Measurements from ENCODE around the gene TRHDE. TPM values are rescaled to one million over a fixed set of nuclear protein-coding genes. Genes with fewer than 3 reads are reported as not detected.

The TRHDE gene
- total and polyA plus RNA-seq, 4 donors, result 0.13 to 2.3 (median 1.0) TPM

DNA sequence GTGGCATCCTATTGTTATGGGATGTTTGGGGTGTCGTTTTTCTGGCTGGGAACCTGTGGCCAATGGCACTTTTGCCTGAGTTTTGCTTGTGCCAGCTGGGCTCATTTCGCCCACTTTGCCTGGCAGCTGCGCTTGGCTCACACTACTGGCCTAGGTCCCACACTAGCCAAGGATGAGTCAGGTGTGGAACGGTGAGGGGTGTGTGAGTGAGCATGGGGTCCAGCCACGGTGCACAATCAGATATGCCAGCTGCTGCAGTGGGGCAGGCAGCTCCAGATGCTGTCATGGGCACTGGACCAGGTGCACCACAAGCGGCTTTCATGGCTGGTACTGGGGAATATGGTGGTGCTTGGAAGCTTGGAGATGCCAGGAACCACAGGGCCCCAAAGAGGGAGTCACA, 21.5 kb downstream of the TRHDE start:
- H3K4me1 ChIP-seq (ENCODE audit: control insufficient read depth in 1 of 2, insufficient read depth in 2 of 2, low read length in 2 of 2), result no peaks in the 10 kb centered on the region
- intact Hi-C loops (cut with DNase I), result no loop called here
- ATAC-seq (ENCODE audit: low FRiP score), result no peak
- H3K36me3 ChIP-seq (ENCODE audit: control insufficient read depth in 1 of 2, insufficient read depth in 2 of 2, low read length in 1 of 2), result no peaks in the 10 kb centered on the region
- no peaks in the 10 kb centered on the region for H3K9me3 ChIP-seq (ENCODE audit: control insufficient read depth, low read length)
- no peak overlapping the region for H3K27ac ChIP-seq (ENCODE audit: low read depth in 1 of 2, low read length in 2 of 2)
- WGBS, 2 donors, result 89 to 93% methylated on average over 6 of the region's 6 CpGs
- no peaks in the 10 kb centered on the region for H3K27me3 ChIP-seq (ENCODE audit: control insufficient read depth in 1 of 2, insufficient read depth in 2 of 2, low read length in 1 of 2)
- no peak for DNase-seq
- H3K4me3 ChIP-seq (ENCODE audit: low read length in 2 of 2), result no peak overlapping the region

DNA sequence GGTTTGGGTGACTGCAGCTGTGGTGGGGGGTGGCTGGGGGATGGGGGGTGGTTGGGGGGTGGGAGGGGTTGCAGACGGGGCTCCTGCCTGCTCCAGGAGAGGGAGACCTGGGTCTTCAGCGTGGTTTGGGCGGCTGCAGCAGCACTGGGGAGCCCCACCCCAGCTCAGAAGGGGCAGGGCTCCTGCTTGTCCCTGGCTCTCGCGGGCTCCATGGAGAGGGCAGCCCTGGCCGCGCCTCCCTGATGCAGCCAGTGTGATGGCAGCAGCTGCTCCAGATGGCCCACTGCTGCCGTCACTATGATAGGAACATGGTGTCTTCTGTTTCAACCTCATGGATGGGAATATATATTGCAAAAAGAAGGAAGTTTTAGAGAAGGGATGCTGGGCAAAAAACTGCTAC, 22.9 kb downstream of the TRHDE start:
- Histone ChIP-seq H3K27ac (ENCODE audit: low read depth in 1 of 2, low read length in 2 of 2) (no peak overlapping the region), H3K36me3 (ENCODE audit: control insufficient read depth in 1 of 2, insufficient read depth in 2 of 2, low read length in 1 of 2) (no peaks in the 10 kb centered on the region), H3K4me3 (ENCODE audit: low read length in 2 of 2) (no peak overlapping the region), H3K27me3 (ENCODE audit: control insufficient read depth in 1 of 2, insufficient read depth in 2 of 2, low read length in 1 of 2) (no peaks in the 10 kb centered on the region), H3K9me3 (ENCODE audit: control insufficient read depth, low read length) (no peaks in the 10 kb centered on the region), H3K4me1 (ENCODE audit: control insufficient read depth in 1 of 2, insufficient read depth in 2 of 2, low read length in 2 of 2) (no peaks in the 10 kb centered on the region)
- WGBS, 2 donors, result 92 to 98% methylated on average over 7 to 8 of the region's 8 CpGs
- ATAC-seq (ENCODE audit: low FRiP score), result no peak
- intact Hi-C loops (cut with DNase I), result no loop called here
- DNase-seq, result no peak

DNA sequence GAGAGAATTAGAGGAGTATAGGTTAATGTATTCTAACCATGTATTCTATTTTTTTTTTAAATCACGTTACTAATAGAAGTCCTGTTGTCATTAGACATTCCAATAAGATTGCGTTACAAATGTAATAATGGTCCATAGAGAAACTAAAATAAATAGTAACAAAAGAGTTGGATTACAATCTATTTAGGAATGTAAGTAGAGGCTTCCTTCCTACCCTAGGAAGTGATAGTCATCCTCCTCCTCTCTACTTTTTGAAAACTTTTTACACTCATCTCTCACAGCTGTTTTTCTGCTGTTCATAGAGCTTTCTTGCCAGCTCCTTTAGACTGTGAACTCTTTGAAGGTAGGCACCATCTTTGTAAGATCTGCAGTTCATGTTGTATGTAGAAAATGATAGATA, 23.6 kb downstream of the TRHDE start:
- no peak for DNase-seq
- Histone ChIP-seq H3K4me3 (ENCODE audit: low read length in 2 of 2) (no peak overlapping the region), H3K27ac (ENCODE audit: low read depth in 1 of 2, low read length in 2 of 2) (no peak overlapping the region), H3K4me1 (ENCODE audit: control insufficient read depth in 1 of 2, insufficient read depth in 2 of 2, low read length in 2 of 2) (no peaks in the 10 kb centered on the region), H3K36me3 (ENCODE audit: control insufficient read depth in 1 of 2, insufficient read depth in 2 of 2, low read length in 1 of 2) (no peaks in the 10 kb centered on the region), H3K9me3 (ENCODE audit: control insufficient read depth, low read length) (no peaks in the 10 kb centered on the region), H3K27me3 (ENCODE audit: control insufficient read depth in 1 of 2, insufficient read depth in 2 of 2, low read length in 1 of 2) (no peaks in the 10 kb centered on the region)
- intact Hi-C loops (cut with DNase I), result no loop called here
- no peak for ATAC-seq (ENCODE audit: low FRiP score)
- 82 to 83% methylated on average over 2 of the region's 2 CpGs for WGBS, 2 donors

DNA sequence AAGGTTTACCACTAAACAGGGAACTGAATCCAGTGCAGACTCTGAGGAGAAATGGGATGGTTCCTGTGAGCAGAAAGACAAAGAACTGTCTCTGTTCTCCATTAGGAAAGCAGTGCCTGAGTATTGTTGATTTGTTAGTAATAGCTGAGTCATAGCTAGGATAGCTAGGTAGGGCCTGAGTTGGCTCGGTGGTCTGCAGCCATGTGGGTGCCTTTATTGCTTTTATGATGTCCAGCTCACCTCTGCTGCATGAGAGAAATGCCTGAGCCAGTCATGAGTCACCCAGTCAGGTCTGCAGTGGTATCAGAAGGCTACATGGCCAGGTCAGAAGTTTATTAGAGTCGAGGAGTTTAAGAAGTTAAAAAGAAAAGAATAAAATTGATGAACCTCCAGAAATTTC, 24.2 kb downstream of the TRHDE start:
- Histone ChIP-seq H3K27ac (ENCODE audit: low read depth in 1 of 2, low read length in 2 of 2) (no peak overlapping the region), H3K4me1 (ENCODE audit: control insufficient read depth in 1 of 2, insufficient read depth in 2 of 2, low read length in 2 of 2) (no peaks in the 10 kb centered on the region), H3K36me3 (ENCODE audit: control insufficient read depth in 1 of 2, insufficient read depth in 2 of 2, low read length in 1 of 2) (no peaks in the 10 kb centered on the region), H3K4me3 (ENCODE audit: low read length in 2 of 2) (no peak overlapping the region), H3K9me3 (ENCODE audit: control insufficient read depth, low read length) (no peaks in the 10 kb centered on the region), H3K27me3 (ENCODE audit: control insufficient read depth in 1 of 2, insufficient read depth in 2 of 2, low read length in 1 of 2) (no peaks in the 10 kb centered on the region)
- DNase-seq (no peak), ATAC-seq (ENCODE audit: low FRiP score) (no peak)
- WGBS, 2 donors, result 68 to 78% methylated on average over 2 of the region's 2 CpGs
- intact Hi-C loops (cut with DNase I), result no loop called here

DNA sequence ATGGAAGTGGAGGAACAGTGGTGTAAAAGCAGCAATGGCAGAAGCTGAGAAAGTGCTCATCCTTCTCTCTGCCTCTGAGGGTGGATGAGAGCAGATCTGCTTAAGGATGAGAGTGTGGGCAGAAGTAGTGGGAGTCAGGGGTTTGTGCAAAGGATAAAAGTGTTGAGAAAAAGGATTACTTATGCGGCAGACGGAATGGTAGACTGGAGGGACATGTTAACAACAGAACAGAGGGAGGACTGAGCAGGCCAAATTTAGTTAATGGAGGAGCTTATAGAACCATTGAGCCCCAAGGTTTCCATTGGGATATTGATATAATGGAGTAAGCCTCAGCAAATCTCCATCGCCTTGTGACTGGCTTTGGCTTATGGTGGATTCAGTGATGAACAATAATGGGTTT, 25.5 kb downstream of the TRHDE start:
- Histone ChIP-seq H3K27ac (ENCODE audit: low read depth in 1 of 2, low read length in 2 of 2) (no peak overlapping the region), H3K4me1 (ENCODE audit: control insufficient read depth in 1 of 2, insufficient read depth in 2 of 2, low read length in 2 of 2) (no peaks in the 10 kb centered on the region), H3K4me3 (ENCODE audit: low read length in 2 of 2) (no peak overlapping the region), H3K9me3 (ENCODE audit: control insufficient read depth, low read length) (no peaks in the 10 kb centered on the region), H3K36me3 (ENCODE audit: control insufficient read depth in 1 of 2, insufficient read depth in 2 of 2, low read length in 1 of 2) (no peaks in the 10 kb centered on the region), H3K27me3 (ENCODE audit: control insufficient read depth in 1 of 2, insufficient read depth in 2 of 2, low read length in 1 of 2) (no peaks in the 10 kb centered on the region)
- 64 to 65% methylated on average over 3 of the region's 3 CpGs for WGBS, 2 donors
- DNase-seq (no peak), ATAC-seq (ENCODE audit: low FRiP score) (no peak)
- intact Hi-C loops (cut with DNase I), result no loop called here

DNA sequence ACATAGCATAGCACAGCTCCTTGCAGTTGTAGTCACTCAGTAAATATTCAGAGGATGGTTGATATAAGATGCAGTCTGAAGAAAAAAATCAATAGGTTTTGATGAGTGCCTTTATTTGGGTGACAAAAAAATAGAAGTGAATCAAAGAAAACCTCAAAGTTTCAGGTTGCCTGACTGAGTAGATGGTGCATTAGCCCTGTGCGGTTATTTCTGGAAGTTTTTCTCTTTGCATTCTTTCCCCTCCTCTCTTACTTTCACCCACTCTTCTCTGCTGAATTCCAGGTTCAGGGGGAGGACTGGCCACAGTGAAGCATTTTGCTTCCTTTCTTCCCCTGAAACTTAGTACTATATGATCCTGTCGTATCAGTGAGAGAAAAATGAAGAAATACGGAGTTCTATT, 28.6 kb downstream of the TRHDE start:
- Histone ChIP-seq H3K36me3 (ENCODE audit: control insufficient read depth in 1 of 2, insufficient read depth in 2 of 2, low read length in 1 of 2) (no peaks in the 10 kb centered on the region), H3K9me3 (ENCODE audit: control insufficient read depth, low read length) (no peaks in the 10 kb centered on the region), H3K4me3 (ENCODE audit: low read length in 2 of 2) (no peak overlapping the region), H3K27ac (ENCODE audit: low read depth in 1 of 2, low read length in 2 of 2) (no peak overlapping the region), H3K27me3 (ENCODE audit: control insufficient read depth in 1 of 2, insufficient read depth in 2 of 2, low read length in 1 of 2) (no peaks in the 10 kb centered on the region), H3K4me1 (ENCODE audit: control insufficient read depth in 1 of 2, insufficient read depth in 2 of 2, low read length in 2 of 2) (no peaks in the 10 kb centered on the region)
- ATAC-seq (ENCODE audit: low FRiP score) (no peak), DNase-seq (no peak)
- intact Hi-C loops (cut with DNase I), result no loop called here
- WGBS, 2 donors, result 77 to 89% methylated on average over 3 of the region's 3 CpGs

DNA sequence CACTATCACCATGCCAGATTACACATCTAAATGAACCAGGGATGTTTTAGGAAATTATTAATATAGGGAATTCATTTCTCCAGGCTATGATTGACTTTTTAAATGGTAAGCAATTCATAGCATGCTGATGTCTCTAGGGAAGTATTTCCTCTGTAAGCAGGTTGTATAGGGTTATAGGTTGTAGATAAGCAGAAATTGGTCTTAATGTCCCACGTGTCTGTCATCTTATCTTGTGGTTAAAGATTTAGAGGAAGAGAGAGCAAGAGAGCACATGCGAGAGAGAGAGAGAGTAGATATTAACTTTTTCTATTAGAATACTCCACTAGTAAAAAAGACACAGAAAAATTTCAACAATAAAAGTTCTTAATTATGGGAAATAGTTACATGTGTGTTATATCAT, 32.6 kb downstream of the TRHDE start:
- ATAC-seq (ENCODE audit: low FRiP score), result no peak
- Histone ChIP-seq H3K4me3 (ENCODE audit: low read length in 2 of 2) (no peak overlapping the region), H3K36me3 (ENCODE audit: control insufficient read depth in 1 of 2, insufficient read depth in 2 of 2, low read length in 1 of 2) (no peaks in the 10 kb centered on the region), H3K9me3 (ENCODE audit: control insufficient read depth, low read length) (no peaks in the 10 kb centered on the region), H3K27ac (ENCODE audit: low read depth in 1 of 2, low read length in 2 of 2) (no peak overlapping the region), H3K4me1 (ENCODE audit: control insufficient read depth in 1 of 2, insufficient read depth in 2 of 2, low read length in 2 of 2) (no peaks in the 10 kb centered on the region), H3K27me3 (ENCODE audit: control insufficient read depth in 1 of 2, insufficient read depth in 2 of 2, low read length in 1 of 2) (no peaks in the 10 kb centered on the region)
- WGBS, 2 donors, result 64 to 72% methylated on average over 2 of the region's 2 CpGs
- no peak for DNase-seq
- intact Hi-C loops (cut with DNase I), result no loop called here

DNA sequence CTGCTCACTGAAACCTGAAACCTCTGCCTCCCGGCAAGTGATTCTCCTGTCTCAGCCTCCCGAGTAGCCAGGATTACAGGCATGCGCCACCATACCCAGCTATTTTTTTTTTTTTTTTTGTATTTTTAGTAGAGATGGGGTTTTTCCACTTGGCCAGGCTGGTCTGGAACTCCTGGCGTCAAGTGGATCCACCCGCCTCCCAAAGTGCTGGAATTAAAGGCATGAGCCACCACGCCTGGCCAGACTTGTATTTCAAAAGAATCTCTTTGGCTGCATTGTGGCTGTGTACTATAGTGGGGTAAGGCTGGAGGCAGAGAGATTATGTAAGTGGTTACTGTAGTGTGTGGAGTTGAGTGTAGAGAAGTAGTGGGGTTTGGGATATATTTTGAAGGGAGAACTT, 35.1 kb downstream of the TRHDE start:
- H3K27ac ChIP-seq (ENCODE audit: low read depth in 1 of 2, low read length in 2 of 2), result no peak overlapping the region
- no peaks in the 10 kb centered on the region for H3K9me3 ChIP-seq (ENCODE audit: control insufficient read depth, low read length)
- H3K36me3 ChIP-seq (ENCODE audit: control insufficient read depth in 1 of 2, insufficient read depth in 2 of 2, low read length in 1 of 2), result no peaks in the 10 kb centered on the region
- WGBS, 2 donors, result 93 to 99% methylated on average over 6 of the region's 6 CpGs
- intact Hi-C loops (cut with DNase I), result no loop called here
- ATAC-seq (ENCODE audit: low FRiP score) (no peak), DNase-seq (no peak)
- H3K27me3 ChIP-seq (ENCODE audit: control insufficient read depth in 1 of 2, insufficient read depth in 2 of 2, low read length in 1 of 2), result no peaks in the 10 kb centered on the region
- H3K4me3 ChIP-seq (ENCODE audit: low read length in 2 of 2), result no peak overlapping the region
- H3K4me1 ChIP-seq (ENCODE audit: control insufficient read depth in 1 of 2, insufficient read depth in 2 of 2, low read length in 2 of 2), result no peaks in the 10 kb centered on the region

DNA sequence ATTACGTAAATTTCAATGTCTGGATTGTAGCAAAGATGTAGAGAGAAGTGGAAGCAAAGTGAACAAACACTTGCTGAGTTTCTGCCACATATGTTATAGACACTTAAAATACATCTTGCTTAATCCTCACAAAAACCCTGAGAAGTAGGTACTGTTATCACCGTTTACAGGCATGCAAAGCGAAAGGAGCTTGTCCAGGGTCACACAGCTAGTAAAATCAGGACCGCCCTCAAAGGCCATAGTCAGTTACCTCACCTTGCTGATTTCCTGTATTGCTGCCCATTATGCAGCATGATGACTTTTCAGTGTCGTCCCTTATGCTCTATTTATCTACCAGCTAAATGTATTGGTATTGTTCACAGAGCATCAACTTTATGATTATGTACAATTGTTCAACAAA, 39.8 kb downstream of the TRHDE start:
- Histone ChIP-seq H3K27me3 (ENCODE audit: control insufficient read depth in 1 of 2, insufficient read depth in 2 of 2, low read length in 1 of 2) (no peaks in the 10 kb centered on the region), H3K27ac (ENCODE audit: low read depth in 1 of 2, low read length in 2 of 2) (no peak overlapping the region), H3K4me3 (ENCODE audit: low read length in 2 of 2) (no peak overlapping the region), H3K9me3 (ENCODE audit: control insufficient read depth, low read length) (no peaks in the 10 kb centered on the region), H3K36me3 (ENCODE audit: control insufficient read depth in 1 of 2, insufficient read depth in 2 of 2, low read length in 1 of 2) (no peaks in the 10 kb centered on the region), H3K4me1 (ENCODE audit: control insufficient read depth in 1 of 2, insufficient read depth in 2 of 2, low read length in 2 of 2) (no peaks in the 10 kb centered on the region)
- DNase-seq, result no peak
- 92 to 94% methylated on average over 5 of the region's 5 CpGs for WGBS, 2 donors
- intact Hi-C loops (cut with DNase I), result no loop called here
- no peak for ATAC-seq (ENCODE audit: low FRiP score)
